IMR-90 (cell line): ENCODE results near the gene NME2. TPM values are rescaled to one million over a fixed set of nuclear protein-coding genes. Genes with fewer than 3 reads are reported as not detected.

Experiments used
- ATAC-seq: fragments of 200-7000 bp; cut with Tn5 transposase; 2 replicates; pipeline ENCODE4 v1.9.1; 2020; ENCODE audit warnings: low read depth, mild to moderate bottlenecking, moderate library complexity
- BruUV-seq: library from RNA; stranded (reverse); fragments of 400-500 nt; replicated peaks from 2 replicates; lab custom pipeline; 2021; lab: Mats Ljungman, UMichigan
- CTCF ChIA-PET: fragments of 300-600 bp; formaldehyde crosslinking; extraction: SDS; loops from one replicate; lab custom pipeline; 2021; ENCODE audit warnings: antibody characterized with exemption; lab: Yijun Ruan, JAX
- POLR2A ChIA-PET: fragments of 300-600 bp; sonication (Branson Sonifier 250); formaldehyde crosslinking; loops from one replicate; lab custom pipeline; 2022; ENCODE audit warnings: antibody characterized with exemption; ENCODE audit not compliant: unreplicated experiment; lab: Charles Lee
- DNase-seq: peaks from one replicate; pipeline ENCODE4 v3.0.0; 2013
- H2AFZ ChIP-seq: replicated peaks from 2 replicates; pipeline ENCODE3; 2013; ENCODE audit warnings: low read length, mild to moderate bottlenecking; ENCODE audit not compliant: poor library complexity
- H2AK5ac ChIP-seq: 2 replicates; pipeline ENCODE4 v1.6.1; 2013; ENCODE audit warnings: low read depth, low read length, inconsistent platforms
- H2AK9ac ChIP-seq: replicated peaks from 2 replicates; pipeline ENCODE3; 2013; ENCODE audit warnings: mild to moderate bottlenecking, low read depth, low read length, moderate library complexity; ENCODE audit not compliant: poor library complexity
- H2BK120ac ChIP-seq: 2 replicates; pipeline ENCODE4 v1.6.1; 2013; ENCODE audit warnings: low read depth, low read length, inconsistent platforms
- H2BK15ac ChIP-seq: 3 replicates; pipeline ENCODE4 v1.6.1; 2013; ENCODE audit warnings: low read depth, low read length, inconsistent platforms
- H2BK20ac ChIP-seq: 2 replicates; pipeline ENCODE4 v1.6.1; 2013; ENCODE audit warnings: low read depth, mild to moderate bottlenecking, inconsistent platforms, low read length, moderate library complexity
- H2BK5ac ChIP-seq: 2 replicates; pipeline ENCODE4 v1.6.1; 2013; ENCODE audit warnings: mild to moderate bottlenecking, low read depth, low read length, inconsistent platforms; ENCODE audit not compliant: poor library complexity, severe bottlenecking
- H3K14ac ChIP-seq: replicated peaks from 2 replicates; pipeline ENCODE4 v1.6.1; 2013; ENCODE audit warnings: low read depth, low read length, inconsistent platforms
- H3K18ac ChIP-seq: 2 replicates; pipeline ENCODE4 v1.6.1; 2013; ENCODE audit warnings: low read depth, low read length, control low read depth
- H3K23ac ChIP-seq: 2 replicates; pipeline ENCODE4 v1.6.1; 2013; ENCODE audit warnings: low read depth, low read length, inconsistent platforms
- H3K27ac ChIP-seq: 2 replicates; pipeline ENCODE4 v1.5.1; 2013; ENCODE audit warnings: mild to moderate bottlenecking, control low read depth, low read length; ENCODE audit not compliant: insufficient read depth
- H3K27me3 ChIP-seq: 2 replicates; pipeline ENCODE4 v1.6.1; 2013; ENCODE audit warnings: low read length; ENCODE audit not compliant: control insufficient read depth, insufficient read depth
- H3K36me3 ChIP-seq: 2 replicates; pipeline ENCODE4 v1.6.1; 2013; ENCODE audit warnings: low read length, mixed read lengths; ENCODE audit not compliant: control insufficient read depth, insufficient read depth
- H3K4ac ChIP-seq: 2 replicates; pipeline ENCODE4 v1.6.1; 2013; ENCODE audit warnings: low read depth, low read length, inconsistent platforms
- H3K4me1 ChIP-seq: 2 replicates; pipeline ENCODE4 v1.6.1; 2013; ENCODE audit warnings: low read length, mixed read lengths; ENCODE audit not compliant: control insufficient read depth, insufficient read depth
- H3K4me2 ChIP-seq: 2 replicates; pipeline ENCODE4 v1.6.1; 2013; ENCODE audit warnings: low read depth, mild to moderate bottlenecking, control low read depth, low read length, moderate library complexity
- H3K4me3 ChIP-seq: 2 replicates; pipeline ENCODE4 v1.5.1; 2013; ENCODE audit warnings: low read depth, mild to moderate bottlenecking, control low read depth, low read length, moderate library complexity; ENCODE audit not compliant: insufficient read depth
- H3K56ac ChIP-seq: 2 replicates; pipeline ENCODE4 v1.6.1; 2013; ENCODE audit warnings: low read length, inconsistent platforms; ENCODE audit not compliant: insufficient read depth; ENCODE audit errors: extremely low read depth
- H3K79me1 ChIP-seq, 2 experiments: 2 replicates each; pipeline ENCODE4 v1.6.1; 2013; ENCODE audit warnings: low read length in 2 of 2, inconsistent platforms in 1 of 2, low read depth in 1 of 2
- H3K9ac ChIP-seq: 2 replicates; pipeline ENCODE4 v1.6.1; 2013; ENCODE audit warnings: low read depth, low read length, control low read depth
- H3K9me1 ChIP-seq: 2 replicates; pipeline ENCODE4 v1.6.1; 2013; ENCODE audit warnings: low read length, inconsistent platforms; ENCODE audit not compliant: insufficient read depth
- H3K9me3 ChIP-seq: 2 replicates; pipeline ENCODE4 v1.6.1; 2013; ENCODE audit warnings: low read length; ENCODE audit not compliant: control insufficient read depth, insufficient read depth
- H4K20me1 ChIP-seq: 2 replicates; pipeline ENCODE4 v1.6.1; 2013; ENCODE audit warnings: low read length, inconsistent platforms; ENCODE audit not compliant: insufficient read depth
- H4K5ac ChIP-seq: 2 replicates; pipeline ENCODE4 v1.6.1; 2013; ENCODE audit warnings: mild to moderate bottlenecking, low read depth, low read length, control low read depth
- H4K8ac ChIP-seq, 2 experiments: 2 replicates each; pipeline ENCODE4 v1.6.1; 2013; ENCODE audit warnings: low read depth in 2 of 2, low read length in 2 of 2, control low read depth in 1 of 2, inconsistent platforms in 1 of 2
- H4K91ac ChIP-seq: 2 replicates; pipeline ENCODE4 v1.6.1; 2013; ENCODE audit warnings: low read depth, low read length, inconsistent platforms; ENCODE audit not compliant: insufficient read depth
- BHLHE40 ChIP-seq: fragments of 150-350 bp; IDR thresholded peaks from 2 replicates; pipeline ENCODE4 v1.6.1; 2016; ENCODE audit warnings: mild to moderate bottlenecking, low read depth, low read length
- CEBPB ChIP-seq: IDR thresholded peaks from 2 replicates; pipeline ENCODE4 v1.6.1; 2012; ENCODE audit warnings: low read depth, low read length, improper control_type of control experiment
- CHD1 ChIP-seq: IDR thresholded peaks from 2 replicates; pipeline ENCODE4 v1.6.1; 2012; ENCODE audit warnings: low read depth, low read length, improper control_type of control experiment
- CTCF ChIP-seq: conservative IDR thresholded peaks from 2 replicates; pipeline ENCODE4 v1.5.1; 2012; ENCODE audit warnings: mild to moderate bottlenecking, low read depth, low read length, improper control_type of control experiment
- FOS ChIP-seq: fragments of 150-350 bp; IDR thresholded peaks from 2 replicates; pipeline ENCODE4 v1.6.1; 2016; ENCODE audit warnings: low read depth, low read length
- MAFK ChIP-seq: IDR thresholded peaks from 2 replicates; pipeline ENCODE4 v1.6.1; 2012; ENCODE audit warnings: low read depth, low read length, improper control_type of control experiment
- MXI1 ChIP-seq: IDR thresholded peaks from 2 replicates; pipeline ENCODE4 v1.6.1; 2012; ENCODE audit warnings: low read depth, mild to moderate bottlenecking, low read length, moderate library complexity, borderline replicate concordance
- NFE2L2 ChIP-seq: fragments of 150-350 bp; IDR thresholded peaks from 2 replicates; pipeline ENCODE4 v1.6.1; 2016; ENCODE audit warnings: low read depth, mild to moderate bottlenecking, low read length
- POLR2A ChIP-seq: IDR thresholded peaks from 2 replicates; pipeline ENCODE4 v1.6.1; 2012; ENCODE audit warnings: mild to moderate bottlenecking, low read depth, low read length
- RAD21 ChIP-seq: IDR thresholded peaks from 2 replicates; pipeline ENCODE4 v1.6.1; 2012; ENCODE audit warnings: low read length, improper control_type of control experiment
- RCOR1 ChIP-seq: IDR thresholded peaks from 2 replicates; pipeline ENCODE4 v1.6.1; 2012; ENCODE audit warnings: mild to moderate bottlenecking, low read length, improper control_type of control experiment; ENCODE audit not compliant: insufficient replicate concordance
- RFX5 ChIP-seq: IDR thresholded peaks from 2 replicates; pipeline ENCODE4 v1.8.0; 2012; ENCODE audit warnings: low read depth, mild to moderate bottlenecking, low read length, moderate library complexity
- SMC3 ChIP-seq: fragments of 150-350 bp; IDR thresholded peaks from 2 replicates; pipeline ENCODE4 v1.6.1; 2016; ENCODE audit warnings: low read depth, mild to moderate bottlenecking, antibody characterized with exemption, low read length, moderate library complexity
- USF2 ChIP-seq: fragments of 150-350 bp; IDR thresholded peaks from 2 replicates; pipeline ENCODE4 v1.6.1; 2017; ENCODE audit warnings: mild to moderate bottlenecking, antibody characterized with exemption, low read length, low read depth
- WGBS, 2 experiments: methylation state at CpG; one replicate each; pipeline versions ENCODE4 v1.1.5 to v1.1.7; 2013; ENCODE audit warnings: missing lambda C conversion rate in 2 of 2; ENCODE audit not compliant: insufficient read length in 1 of 2; ENCODE audit errors: extremely low coverage in 2 of 2; 5-methylcytosine and 5-hydroxymethylcytosine counted together
- dilution Hi-C: fragments of 300-500 bp; cut with HindIII; formaldehyde crosslinking; loops from one replicate; pipeline ENCODE4 v1.14.3; 2018; ENCODE audit warnings: low sequenced_read_pairs; ENCODE audit not compliant: unreplicated experiment
- in situ Hi-C: fragments of 300-500 bp; cut with MboI; formaldehyde crosslinking; loops from 3 replicates; pipeline ENCODE4 v1.14.3; 2019; ENCODE audit warnings: low sequenced_read_pairs, inconsistent platforms, mixed read lengths
- intact Hi-C: fragments of 100-400 bp; cut with micrococcal nuclease; formaldehyde crosslinking; loops from 2 replicates; pipeline ENCODE4 v1.10.0; 2022
- polyA plus RNA-seq, 3 experiments: library from polyadenylated mRNA; depleted of rRNA; stranded (reverse); fragments of >200 nt; gene quantifications; 2 replicates each; pipeline ENCODE4 v1.2.3, GENCODE V29; 2012; ENCODE audit warnings: low replicate concordance in 1 of 3
- total RNA-seq: library from RNA; depleted of rRNA; stranded (reverse); fragments of >200 nt; gene quantifications from 2 replicates; pipeline ENCODE4 v1.2.3, GENCODE V29; 2012

The NME2 gene
- total and polyA plus RNA-seq, 2 of the 4 experiments (the other 2 are of a cell fraction): 824 to 912 TPM

- H3K4ac ChIP-seq: peak within 1 kb of the TSS; percentile 90
- H3K27ac ChIP-seq: peak within 1 kb of the TSS; percentile 51
- no peaks in the 10 kb centered on the region for H3K4me1 ChIP-seq
- peak within 1 kb of the TSS; percentile 98 for H2AFZ ChIP-seq
- peaks cover under 1% of the 10 kb centered on the region; the same call in 1 of the 2 replicates for H3K36me3 ChIP-seq
- H2BK5ac ChIP-seq: peak within 1 kb of the TSS; percentile 78
- ChIA-PET POLR2A (no interaction called here), CTCF (interaction anchor here (0.6 to 1.3 kb wide), 23 partner anchors 9 to 373 kb away, joined by 3 to 12 read pairs (median 4); partner anchors contain the start of gene SPAG9)
- H3K56ac ChIP-seq: peak within 1 kb of the TSS; percentile 79
- peak within 1 kb of the TSS; percentile 44; the same call in 1 of the 2 replicates for H2BK120ac ChIP-seq
- H3K9me1 ChIP-seq: peaks cover 3% of the 10 kb centered on the region; the same call in 1 of the 2 replicates
- peak within 1 kb of the TSS; percentile 94 for H3K14ac ChIP-seq
- 1% methylated on average over 41 of the region's 60 CpGs; no CpG with 5 or more reads in 1 of the 2 experiments for WGBS, 2 experiments
- H2BK20ac ChIP-seq: peak within 1 kb of the TSS; percentile 50; the same call in 1 of the 2 replicates
- DNase-seq (peak; percentile 100), ATAC-seq (peak; percentile 93)
- peak within 1 kb of the TSS; percentile 56 to 97 for H4K8ac ChIP-seq
- H4K20me1 ChIP-seq: peaks cover 3% of the 10 kb centered on the region; the same call in 1 of the 2 replicates
- intact Hi-C loops: loop anchor here (1.0 to 2.0 kb wide), 4 partner anchors 32 to 301 kb away; no protein-coding TSS in a partner anchor
- peak within 1 kb of the TSS; percentile 58 for H3K4me3 ChIP-seq
- peak within 1 kb of the TSS; percentile 91 for H4K91ac ChIP-seq
- H3K9ac ChIP-seq: peak within 1 kb of the TSS; percentile 64
- no peaks in the 10 kb centered on the region for H3K27me3 ChIP-seq
- dilution Hi-C loops: no loop called here
- peaks cover 17 to 39% of the 10 kb centered on the region in 2 experiments; a peak in 3 of 4 replicates for H3K79me1 ChIP-seq
- peak within 1 kb of the TSS; percentile 99 for H3K23ac ChIP-seq
- peak within 1 kb of the TSS; percentile 81 for H2AK5ac ChIP-seq
- H3K18ac ChIP-seq: 0 out of 2 replicates have a peak within 1 kb of the TSS, but pooled peaks have one; percentile 1
- H2BK15ac ChIP-seq: peak within 1 kb of the TSS; percentile 25; the same call in 1 of the 3 replicates
- H3K4me2 ChIP-seq: peak within 1 kb of the TSS; percentile 99
- H2AK9ac ChIP-seq: peak within 1 kb of the TSS; percentile 94
- no TSS peak for BruUV-seq
- H4K5ac ChIP-seq: peak within 1 kb of the TSS; percentile 69
- H3K9me3 ChIP-seq: no peaks in the 10 kb centered on the region
- in situ Hi-C loops: loop anchor here (5.0 kb wide), 1 partner anchor 151 kb away; no protein-coding TSS in a partner anchor
- TF ChIP-seq CTCF: peak; percentile 97
- peak; percentile 43; the same call in 1 of the 2 replicates for TF ChIP-seq BHLHE40
- TF ChIP-seq MXI1: peak; percentile 100
- TF ChIP-seq CHD1: no peak; the same call in 1 of the 2 replicates
- TF ChIP-seq FOS: peak; percentile 68
- no peak for TF ChIP-seq RFX5
- TF ChIP-seq CEBPB: no peak
- peak; percentile 92 for TF ChIP-seq USF2
- TF ChIP-seq SMC3: peak; percentile 96
- TF ChIP-seq POLR2A: peak; percentile 79
- peak; percentile 5; the same call in 1 of the 2 replicates for TF ChIP-seq MAFK
- TF ChIP-seq NFE2L2: no peak
- TF ChIP-seq RAD21: peak; percentile 93
- peak; percentile 33 for TF ChIP-seq RCOR1
These were observed 12.8 kb upstream of the NME2 start, which contains the start of gene NME1 for GRCh38 chr17:51153210-51154072. NME1 (plus strand) TSS chr17:51153559; CDS start chr17:51155655, 2,096 bp downstream.
